Stimulated activated naive CD8-positive, alpha-beta T cell treated with anti-CD3 and anti-CD28 coated beads, Interleukin-15, Interleukin-2, amounts not matched to agents 100 ng/mL and 50 ng/mL, for 24 hours (primary cell): Measurements from ENCODE around the gene NAA20.

Experiments used
- H3K27ac Mint-ChIP-seq: one replicate; pipeline ENCODE4 v1.8.0; 2021; ENCODE audit warnings: mild to moderate bottlenecking, mixed read lengths
- H3K27me3 Mint-ChIP-seq: one replicate; pipeline ENCODE4 v1.8.0; 2021; ENCODE audit warnings: mixed read lengths
- H3K36me3 Mint-ChIP-seq: one replicate; pipeline ENCODE4 v1.8.0; 2021; ENCODE audit warnings: low read depth, mixed read lengths
- H3K4me1 Mint-ChIP-seq: one replicate; pipeline ENCODE4 v1.8.0; 2021; ENCODE audit warnings: low read depth, mixed read lengths
- H3K4me3 Mint-ChIP-seq: one replicate; pipeline ENCODE4 v1.8.0; 2021; ENCODE audit warnings: mild to moderate bottlenecking, mixed read lengths
- H3K9me3 Mint-ChIP-seq: one replicate; pipeline ENCODE4 v1.8.0; 2021; ENCODE audit warnings: mixed read lengths

NAA20 gene

DNA sequence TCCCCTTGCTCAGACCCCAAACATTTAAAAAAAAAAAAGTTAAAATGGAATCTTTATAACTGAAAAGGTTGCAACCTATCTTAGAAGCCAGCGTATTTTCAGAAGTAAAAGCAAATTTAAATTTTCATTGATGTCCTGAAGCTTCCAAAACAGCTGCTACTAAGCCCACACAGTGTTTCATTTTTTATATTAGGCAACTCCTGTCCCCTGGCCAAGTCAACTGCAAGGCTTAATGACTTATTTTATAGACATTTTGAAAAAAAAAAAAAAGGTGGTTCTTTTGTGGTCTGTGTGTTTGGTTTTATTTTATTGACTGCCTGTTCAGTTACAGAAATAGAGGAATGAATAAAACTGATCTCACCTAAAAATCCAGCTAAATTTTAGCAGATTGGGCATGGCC, 48.2 kb downstream of the NAA20 start:
- Mint-ChIP-seq H3K4me1 (no peaks in the 10 kb centered on the region), H3K4me3 (no peak overlapping the region), H3K27ac (no peak overlapping the region), H3K27me3 (peaks cover 26% of the 10 kb centered on the region), H3K36me3 (no peaks in the 10 kb centered on the region), H3K9me3 (no peaks in the 10 kb centered on the region)

- no peaks in the 10 kb centered on the region for H3K27me3 Mint-ChIP-seq
- no peaks in the 10 kb centered on the region for H3K36me3 Mint-ChIP-seq
- H3K9me3 Mint-ChIP-seq: no peaks in the 10 kb centered on the region
- no peak overlapping the region for H3K27ac Mint-ChIP-seq
- no peaks in the 10 kb centered on the region for H3K4me1 Mint-ChIP-seq
- H3K4me3 Mint-ChIP-seq: no peak overlapping the region
Observed at GRCh38 chr20:20070871-20071726, 53.9 kb downstream of the NAA20 start.

DNA sequence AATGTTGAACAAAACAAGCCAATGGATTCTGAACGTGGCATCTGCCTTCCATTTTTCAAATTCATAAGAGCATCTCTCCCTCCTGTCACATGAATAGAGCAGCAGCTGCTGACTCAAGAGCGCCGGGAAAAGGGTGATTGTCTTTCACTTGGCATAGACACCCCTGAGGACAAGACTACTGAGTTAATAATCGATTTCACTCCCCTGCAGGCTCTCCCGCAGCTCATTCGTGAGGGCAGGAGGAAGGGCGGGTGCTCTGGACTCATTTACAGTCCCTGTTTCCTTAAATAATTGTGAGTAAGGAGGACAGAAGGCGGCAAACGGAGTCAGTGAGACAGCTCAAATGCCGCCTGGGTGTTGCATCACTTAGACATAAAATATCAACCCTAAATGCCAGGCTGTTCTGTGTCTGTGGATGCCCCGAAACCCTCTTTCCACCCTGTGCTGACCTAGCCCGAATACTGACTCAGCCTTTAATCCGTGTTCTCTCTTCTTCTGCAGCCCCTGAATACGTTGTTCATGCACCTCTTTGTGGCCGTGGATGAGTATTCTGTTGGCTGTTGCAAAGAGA, 56.7 kb downstream of the NAA20 start:
- no peaks in the 10 kb centered on the region for H3K4me1 Mint-ChIP-seq
- no peak overlapping the region for H3K27ac Mint-ChIP-seq
- no peaks in the 10 kb centered on the region for H3K27me3 Mint-ChIP-seq
- no peaks in the 10 kb centered on the region for H3K36me3 Mint-ChIP-seq
- H3K4me3 Mint-ChIP-seq: no peak overlapping the region
- H3K9me3 Mint-ChIP-seq: no peaks in the 10 kb centered on the region

- Mint-ChIP-seq H3K36me3 (no peaks in the 10 kb centered on the region), H3K27me3 (peaks cover 3% of the 10 kb centered on the region), H3K9me3 (no peaks in the 10 kb centered on the region), H3K4me3 (no peak overlapping the region), H3K4me1 (no peaks in the 10 kb centered on the region), H3K27ac (no peak overlapping the region)
Observed at GRCh38 chr20:20075032-20075431, 57.9 kb downstream of the NAA20 start.

- Mint-ChIP-seq H3K27ac (no peak overlapping the region), H3K4me3 (no peak overlapping the region), H3K4me1 (no peaks in the 10 kb centered on the region), H3K9me3 (no peaks in the 10 kb centered on the region), H3K36me3 (no peaks in the 10 kb centered on the region), H3K27me3 (peaks cover 4% of the 10 kb centered on the region)
Observed at GRCh38 chr20:20076297-20077065, 59.3 kb downstream of the NAA20 start.

DNA sequence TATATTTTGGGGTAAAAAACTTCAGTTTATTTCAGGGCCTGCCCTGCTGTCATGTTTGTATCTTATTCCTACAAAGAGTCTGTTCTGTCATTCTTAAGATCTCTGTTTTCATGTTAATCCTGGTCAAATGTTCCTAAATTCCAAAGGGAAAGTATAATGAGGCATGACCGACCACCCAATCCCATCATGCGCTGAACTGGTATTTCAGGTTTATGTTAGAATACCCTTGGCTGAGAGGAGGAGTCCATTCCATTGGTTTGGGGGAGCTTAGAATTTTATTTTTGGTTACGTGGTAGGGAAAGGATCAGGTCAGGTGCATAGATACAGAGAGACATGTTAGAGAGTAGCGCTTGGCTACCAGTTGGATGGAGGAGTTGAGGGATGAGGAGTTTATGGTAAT, 60.9 kb downstream of the NAA20 start:
- Mint-ChIP-seq H3K9me3 (no peaks in the 10 kb centered on the region), H3K27ac (no peak overlapping the region), H3K4me1 (no peaks in the 10 kb centered on the region), H3K36me3 (no peaks in the 10 kb centered on the region), H3K4me3 (no peak overlapping the region), H3K27me3 (peaks cover 16% of the 10 kb centered on the region)

- Mint-ChIP-seq H3K27ac (no peak overlapping the region), H3K4me1 (peaks cover 4% of the 10 kb centered on the region), H3K4me3 (no peak overlapping the region), H3K27me3 (peaks cover 16% of the 10 kb centered on the region), H3K9me3 (no peaks in the 10 kb centered on the region), H3K36me3 (no peaks in the 10 kb centered on the region)
Observed at GRCh38 chr20:20079102-20079784, 62.1 kb downstream of the NAA20 start.
